ENCODE measurements around the gene CTTNBP2NL.

CTTNBP2NL gene

DNA sequence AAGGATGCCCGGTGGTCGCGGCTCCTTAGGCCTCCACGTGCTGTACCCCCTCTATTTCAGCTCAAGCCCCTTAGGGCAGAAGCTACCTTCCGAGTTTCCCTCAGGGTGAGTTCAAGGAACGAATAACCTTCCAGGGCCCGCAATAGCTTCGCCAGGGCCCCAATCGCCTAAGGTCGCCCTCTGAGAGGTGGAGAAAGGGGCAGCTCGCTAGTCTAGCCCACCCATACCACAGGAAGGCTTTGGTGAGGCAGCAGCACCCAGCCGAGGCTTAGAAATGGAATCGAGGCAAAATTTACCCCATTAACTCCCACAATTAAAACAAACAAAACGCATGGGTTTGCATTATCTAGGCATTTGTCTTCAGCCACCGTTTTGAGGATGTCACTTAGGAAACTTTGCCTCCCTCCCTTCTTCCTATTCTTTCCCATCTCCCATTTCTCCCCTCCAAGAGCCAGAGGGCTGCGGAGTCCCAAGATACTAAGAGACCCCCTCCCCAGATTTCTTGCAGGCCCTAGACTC, 113.7 kb downstream of the CTTNBP2NL start:
- DNase-seq, result no peak

DNA sequence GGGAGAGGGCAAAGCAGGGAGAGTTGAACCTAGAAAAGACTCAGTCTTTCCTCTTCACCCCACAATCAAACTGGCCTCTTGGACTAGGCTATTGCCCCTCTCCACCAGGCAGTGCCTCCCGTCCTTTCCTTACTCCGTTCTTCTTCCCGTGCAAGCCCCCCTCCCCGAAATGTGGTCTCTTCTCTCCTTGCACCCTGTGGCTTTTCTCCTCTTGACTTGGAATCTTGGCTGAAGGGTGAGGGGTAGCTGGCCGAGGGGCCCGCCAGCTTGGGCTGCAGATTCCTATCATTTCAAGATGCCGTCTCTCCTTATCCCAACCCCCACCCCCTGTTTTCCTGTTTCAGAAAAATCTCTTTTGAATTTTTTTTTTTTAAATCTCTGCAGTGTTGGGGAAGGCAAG, 114.3 kb downstream of the CTTNBP2NL start:
- no peak for DNase-seq

Data from stimulated activated naive CD4-positive, alpha-beta T cell treated with Interleukin-2 at 50 U/mL for 16 hours (primary cell).